NCI-H1048 (cell line): ENCODE results near the gene PIGX.
A peak's percentile ranks its signal among the peaks of the same experiment; 100 is the strongest.
"Not testable (repeated sequence)": the region's sequence is repeated elsewhere in the genome, so short reads cannot be mapped to it uniquely, and the experiment has no call there.

Experiments
- DNase-seq: peaks from one replicate; lab custom pipeline; 2025; lab: John Stamatoyannopoulos, UW

Gene PIGX

DNA sequence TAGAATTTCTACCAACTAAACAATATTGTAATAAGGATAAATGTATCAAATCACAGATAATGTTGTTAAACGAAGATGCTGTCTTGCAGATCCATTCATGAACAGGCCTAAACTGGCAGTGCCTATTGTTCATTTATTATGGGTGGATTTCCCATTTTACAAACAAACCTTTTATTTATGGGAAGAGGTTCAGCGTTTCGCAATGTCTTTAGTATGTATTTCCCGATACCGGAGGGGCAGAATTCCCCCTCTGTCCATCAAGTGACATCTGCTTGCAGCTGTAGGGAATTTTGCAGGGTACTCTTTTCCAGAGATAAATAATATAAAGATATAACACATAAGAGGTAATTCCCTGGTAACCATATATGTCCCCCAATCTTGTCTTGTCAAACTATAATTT lies 5.8 kb upstream of the PIGX start:
- DNase-seq, result no peak

DNA sequence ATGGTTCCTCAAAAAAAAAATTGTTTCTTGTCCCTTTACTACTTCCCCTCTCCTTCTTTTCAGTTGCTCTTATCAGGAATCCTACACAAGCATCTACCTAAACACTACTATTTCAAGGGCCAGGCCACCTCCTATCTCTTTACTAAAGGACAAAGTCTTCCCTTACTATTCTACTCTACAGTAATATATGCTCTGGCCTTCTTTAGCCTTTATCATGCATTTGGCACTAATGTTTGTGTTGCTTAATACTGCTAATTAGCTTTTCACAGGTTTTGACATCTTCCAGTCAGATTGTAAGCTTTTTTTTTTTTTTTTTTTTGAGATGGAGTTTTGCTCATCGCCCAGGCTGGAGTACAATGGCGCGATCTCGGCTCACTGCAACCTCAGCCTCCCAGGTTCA lies 5.4 kb upstream of the PIGX start:
- DNase-seq, result no peak

DNA sequence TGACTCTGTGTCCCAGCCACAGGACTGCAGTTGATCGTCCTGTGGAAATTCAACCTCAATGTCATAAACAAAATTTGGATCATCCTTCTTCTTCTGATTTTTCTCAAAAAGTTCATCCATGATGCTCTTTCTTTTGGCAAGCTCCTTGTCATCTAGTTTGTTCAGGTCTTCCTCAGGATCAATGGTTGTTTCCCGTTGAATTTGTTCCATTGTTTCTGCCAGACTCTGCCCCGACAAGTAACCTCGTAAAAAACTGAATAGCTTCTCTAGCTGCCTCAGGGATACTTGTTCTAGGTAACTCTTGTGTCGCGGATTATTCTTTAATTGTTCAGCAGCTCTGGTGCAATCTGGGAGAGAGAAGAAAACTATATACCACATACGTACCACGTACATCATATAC lies 4.6 kb upstream of the PIGX start:
- no peak for DNase-seq

DNA sequence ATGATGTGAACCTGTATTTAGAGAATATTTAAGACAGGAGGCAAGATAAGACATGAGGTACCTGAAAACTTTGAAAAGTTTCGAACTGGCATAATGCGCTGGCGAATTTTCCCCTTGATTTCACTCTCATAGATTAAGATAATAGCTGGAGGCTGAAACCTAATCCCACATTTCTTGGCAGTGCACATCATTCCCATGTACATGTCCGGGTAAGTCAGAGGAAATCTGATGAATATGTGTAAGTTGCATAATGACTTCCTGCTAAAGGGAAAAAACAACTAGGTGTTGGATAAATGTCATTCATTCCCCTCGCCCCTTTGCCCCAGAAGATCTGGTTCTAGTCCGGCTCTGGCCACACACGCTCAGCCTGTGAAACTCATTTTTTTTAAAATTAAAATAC lies 3.7 kb upstream of the PIGX start:
- no peak for DNase-seq

DNA sequence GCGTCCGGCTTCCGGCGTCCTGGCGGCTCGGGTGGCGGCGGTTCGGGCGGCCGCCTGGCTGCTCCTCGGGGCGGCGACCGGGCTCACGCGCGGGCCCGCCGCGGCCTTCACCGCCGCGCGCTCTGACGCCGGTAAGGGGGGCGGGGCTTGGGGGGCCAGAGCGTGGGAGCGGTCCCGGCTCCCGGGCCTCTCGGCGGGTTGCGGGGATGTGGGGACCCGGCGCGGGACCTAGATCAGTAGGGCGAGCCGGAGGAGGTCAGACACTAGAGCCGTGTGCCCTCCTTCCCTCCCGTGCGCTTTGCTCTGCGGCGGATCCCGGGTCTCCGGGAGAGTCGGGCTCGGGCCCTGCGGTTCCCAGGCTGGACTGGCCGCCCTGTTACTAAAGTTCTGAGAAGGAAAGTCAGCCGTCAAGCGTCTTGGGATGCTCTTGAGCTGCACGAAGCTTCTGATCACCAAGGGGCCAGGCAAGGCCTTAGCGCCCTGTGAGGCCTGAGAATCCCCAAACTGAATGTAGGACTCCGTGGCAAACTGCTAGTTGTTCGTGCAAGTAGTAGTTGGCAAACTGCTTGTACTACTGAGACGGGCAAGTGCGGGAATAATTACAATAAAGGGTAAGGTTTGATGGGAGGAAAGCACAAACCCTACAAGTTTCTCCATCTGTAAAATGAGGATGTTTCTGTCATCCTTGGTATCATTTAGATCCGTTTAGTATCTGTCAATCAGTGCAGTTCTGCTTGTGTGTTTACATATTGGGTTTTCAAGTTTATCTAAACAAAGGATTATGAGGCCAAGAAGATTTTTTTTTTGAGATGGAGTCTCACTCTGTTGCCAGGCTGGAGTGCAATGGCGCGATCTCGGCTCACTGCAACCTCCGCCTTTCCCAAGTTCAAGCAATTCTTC lies 587 bp downstream of the PIGX start:
- DNase-seq, result no peak

DNA sequence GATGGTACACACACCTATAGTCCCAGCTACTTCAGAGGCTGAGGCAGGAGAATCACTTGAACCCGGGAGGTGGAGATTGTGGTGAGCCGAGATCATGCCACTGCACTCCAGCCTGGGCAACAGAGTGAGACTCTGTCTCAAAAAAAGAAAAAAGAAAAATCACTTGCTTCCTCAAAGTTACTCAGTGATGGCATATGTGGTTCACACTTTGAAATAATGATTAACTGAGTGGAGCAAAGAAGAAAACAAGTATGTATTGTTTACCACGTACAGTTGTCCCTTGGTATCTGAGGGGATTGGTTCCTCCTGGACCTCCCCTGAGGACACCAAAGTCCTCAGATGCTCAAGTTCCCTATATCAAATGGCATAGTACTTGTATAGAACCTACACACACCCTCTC lies 5.0 kb downstream of the PIGX start:
- not testable (repeated sequence) for DNase-seq

DNA sequence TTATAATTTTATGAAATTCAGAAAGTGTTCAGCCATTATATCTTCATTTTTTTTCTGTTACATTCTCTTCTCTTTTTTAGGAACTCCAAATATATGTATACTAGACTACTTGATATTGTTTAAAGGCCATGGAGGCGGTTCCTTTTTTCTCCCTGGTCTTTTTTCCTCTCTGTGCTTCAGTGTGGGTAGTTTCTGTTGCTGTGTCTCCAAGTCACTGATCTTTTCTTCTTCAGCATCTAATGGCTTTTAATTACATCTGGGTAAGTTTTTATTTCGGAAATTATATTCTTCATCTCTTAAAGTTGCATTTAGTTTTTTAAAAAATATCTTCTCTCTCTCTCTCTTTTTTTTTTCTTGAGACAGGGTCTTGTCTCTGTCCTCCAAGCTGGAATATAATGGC lies 8.9 kb downstream of the PIGX start:
- no peak for DNase-seq

DNA sequence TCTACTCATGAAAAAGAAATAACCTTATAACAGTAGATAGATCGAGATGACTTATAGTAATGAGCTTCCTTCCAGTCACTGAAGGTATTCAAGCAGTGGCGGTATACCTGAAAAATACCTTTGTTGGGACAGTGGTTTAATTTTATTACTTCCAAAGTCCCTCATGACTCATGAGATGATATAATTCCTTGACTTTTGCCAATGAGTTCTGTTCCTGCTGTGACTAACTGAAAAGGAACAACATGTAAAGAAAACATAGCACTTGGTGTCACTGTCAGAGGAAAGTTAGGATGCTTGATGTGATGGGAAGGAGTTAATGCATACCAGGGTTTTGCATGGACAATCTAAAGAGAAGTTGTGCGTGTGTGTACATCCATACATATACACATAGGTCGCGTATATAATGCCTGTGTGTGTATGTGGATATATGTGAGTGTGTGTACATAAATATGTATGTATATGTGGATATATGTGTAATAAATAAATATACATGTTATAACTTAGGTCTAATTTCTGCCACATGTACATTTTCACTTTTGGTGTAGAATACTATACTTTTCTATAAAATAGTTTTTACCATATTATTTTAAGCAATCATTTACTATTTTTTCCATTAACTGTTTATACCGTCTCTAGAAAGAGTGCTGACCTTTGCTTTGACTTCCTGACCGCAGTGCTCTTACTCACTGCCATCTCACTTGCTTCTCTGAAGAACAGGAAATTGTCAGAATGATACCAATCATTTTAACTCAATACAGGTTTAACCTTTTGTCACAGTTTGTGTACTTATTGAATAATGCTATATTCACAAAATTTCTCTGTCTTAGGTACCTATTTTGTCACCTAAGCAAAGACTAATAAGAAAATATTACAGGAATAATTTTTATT lies 14.9 kb downstream of the PIGX start:
- DNase-seq, result no peak

DNA sequence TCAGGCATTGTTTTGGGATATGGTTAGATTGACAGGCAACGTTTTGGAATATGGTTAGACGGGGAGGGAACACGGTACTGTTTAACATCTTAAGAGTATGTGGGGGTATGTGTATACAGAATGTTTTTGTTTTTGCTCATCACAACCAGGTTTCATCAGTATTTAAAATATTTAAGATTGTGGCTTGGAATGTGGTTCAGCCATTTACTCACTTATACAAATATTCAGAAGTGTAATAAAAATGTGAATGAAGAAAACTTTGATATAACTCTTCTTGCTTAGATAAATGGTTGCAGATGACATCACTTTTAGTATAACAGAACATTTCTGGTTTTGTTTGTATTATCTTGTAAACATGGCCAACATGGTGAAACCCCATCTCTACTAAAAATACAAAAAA lies 23.6 kb downstream of the PIGX start:
- DNase-seq, result no peak

DNA sequence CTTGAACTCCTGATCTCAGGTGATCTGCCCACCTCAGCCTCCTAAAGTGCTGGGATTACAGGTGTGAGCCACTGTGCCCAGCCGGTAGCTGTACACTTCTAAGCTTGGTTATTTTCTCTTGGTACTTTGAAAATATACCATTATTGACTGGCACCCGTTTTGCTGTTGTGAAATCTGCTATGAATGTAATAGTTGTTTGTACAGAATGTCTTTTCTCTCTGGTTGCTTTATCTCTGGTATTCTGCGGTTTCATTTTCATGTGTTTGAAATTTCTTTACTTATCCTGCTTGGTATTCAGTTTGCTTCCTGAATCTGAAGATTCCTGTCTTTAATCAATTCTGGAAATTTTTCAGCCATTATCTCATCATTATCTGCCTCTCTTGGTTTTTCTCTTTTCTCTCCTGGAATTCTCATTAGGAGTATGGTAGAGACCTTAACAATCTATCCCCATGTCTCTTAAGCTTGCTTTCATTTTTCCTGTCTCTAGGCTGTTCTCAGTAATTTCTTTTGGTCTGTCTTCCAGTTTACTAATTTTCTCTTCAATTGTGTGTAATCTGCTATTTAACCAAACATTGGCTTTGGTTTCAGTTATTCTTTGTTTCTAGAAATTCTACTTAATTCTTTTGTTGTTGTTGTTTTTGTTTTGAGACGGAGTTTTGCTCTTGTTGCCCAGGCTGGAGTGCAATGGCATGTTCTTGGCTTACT lies 24.6 kb downstream of the PIGX start:
- DNase-seq, result no peak

DNA sequence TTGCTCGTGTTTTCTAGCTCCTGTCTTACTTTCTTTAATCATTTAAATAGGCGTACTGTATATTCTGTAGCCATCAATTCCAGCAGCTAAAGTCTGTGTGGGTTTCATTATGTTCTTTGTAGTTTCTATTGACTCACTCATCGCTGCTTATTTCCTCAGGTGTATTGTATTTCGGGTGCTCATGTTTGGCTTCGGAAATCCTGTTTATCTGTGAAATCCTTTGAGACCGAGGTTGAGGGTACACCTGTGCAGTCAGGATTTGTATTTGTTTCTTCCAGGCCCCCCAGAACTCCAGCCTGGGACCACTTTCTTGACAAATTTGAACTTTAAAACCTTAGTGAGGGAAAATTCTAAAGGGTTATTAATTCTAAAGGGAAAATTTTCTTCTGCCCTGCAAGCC lies 25.5 kb downstream of the PIGX start:
- no peak for DNase-seq

DNA sequence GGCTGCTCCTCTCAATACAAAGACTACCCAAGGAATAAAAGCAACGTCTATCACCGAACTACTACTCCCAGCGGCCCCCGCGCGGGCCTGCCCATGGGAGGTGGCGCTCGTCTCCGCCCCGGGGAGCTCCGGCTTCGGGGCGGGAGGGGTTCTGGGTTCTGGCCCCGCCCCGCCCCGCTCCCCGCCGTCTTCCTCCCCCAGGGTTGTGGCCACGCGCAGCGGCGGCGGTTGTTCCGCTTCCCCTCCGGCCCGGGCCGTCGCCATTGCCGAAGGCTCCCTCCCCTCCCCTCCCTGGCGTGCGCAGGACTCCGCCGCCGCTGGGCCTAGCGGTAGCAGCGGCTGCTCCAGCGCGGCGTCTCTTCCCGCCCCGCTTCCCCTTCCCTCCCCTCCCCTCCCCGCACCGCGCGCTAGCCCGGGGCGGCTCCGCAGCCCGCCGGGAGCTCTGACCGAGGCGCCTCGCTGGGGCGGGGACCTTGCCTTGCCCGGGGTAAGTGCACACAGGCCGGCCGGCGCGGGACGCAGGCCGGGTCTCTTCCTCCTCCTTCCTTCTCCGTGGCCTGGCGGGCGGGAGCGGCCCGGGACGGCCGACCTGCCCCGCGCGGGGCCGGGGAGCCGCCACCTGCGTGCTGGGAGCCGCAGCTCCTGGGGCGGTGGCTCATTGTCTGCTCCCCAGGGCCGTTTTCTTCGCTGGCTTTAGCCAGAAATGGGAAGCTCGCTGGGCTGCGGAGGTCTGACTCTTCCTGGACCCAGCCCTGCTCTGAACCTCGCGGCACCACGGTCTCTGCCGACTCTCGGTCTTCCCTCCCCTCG lies 27.7 kb downstream of the PIGX start, which contains the start of gene PAK2:
Gene PAK2 (plus strand): TSS at position 187 of the 810 bp plus-strand sequence. CDS start 42,790 bp downstream, outside the sequence.
- peak; percentile 34 for DNase-seq

DNA sequence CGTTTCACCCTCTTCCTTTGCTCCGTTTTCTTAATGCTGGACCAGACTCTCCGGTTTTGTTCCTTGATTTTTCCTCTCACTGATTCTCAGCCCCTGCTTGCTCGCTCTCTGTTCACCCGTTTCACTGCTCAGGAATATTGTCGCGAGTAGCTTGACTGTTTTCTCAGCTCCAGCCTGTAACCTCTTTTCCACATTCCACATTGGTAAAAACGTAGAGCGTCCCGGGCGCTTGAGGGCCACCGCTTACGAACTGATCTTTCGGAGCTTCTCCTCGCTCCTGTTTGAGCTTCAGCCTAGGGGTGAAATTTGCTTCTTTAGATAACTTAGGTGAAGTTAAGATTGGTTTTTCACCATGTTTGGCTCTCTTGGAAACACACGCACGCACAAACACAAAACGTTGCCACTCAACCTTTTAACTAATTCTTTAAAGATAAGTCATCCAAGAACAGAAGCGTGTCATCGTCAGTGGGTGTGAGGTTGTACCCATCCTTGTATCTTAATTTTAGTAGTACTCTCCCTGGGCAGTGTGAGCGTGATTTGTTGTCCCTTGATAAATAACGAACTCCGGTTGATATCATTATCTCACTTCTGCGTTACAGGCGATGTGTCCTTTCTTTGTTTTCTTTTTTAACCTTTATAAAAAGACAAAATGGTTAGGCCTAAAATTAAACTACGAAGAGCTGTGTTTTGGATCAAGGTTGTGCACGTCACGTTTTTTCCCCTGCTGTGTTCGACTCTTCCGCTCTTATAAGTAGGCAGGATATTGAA lies 28.5 kb downstream of the PIGX start:
- DNase-seq, result no peak

DNA sequence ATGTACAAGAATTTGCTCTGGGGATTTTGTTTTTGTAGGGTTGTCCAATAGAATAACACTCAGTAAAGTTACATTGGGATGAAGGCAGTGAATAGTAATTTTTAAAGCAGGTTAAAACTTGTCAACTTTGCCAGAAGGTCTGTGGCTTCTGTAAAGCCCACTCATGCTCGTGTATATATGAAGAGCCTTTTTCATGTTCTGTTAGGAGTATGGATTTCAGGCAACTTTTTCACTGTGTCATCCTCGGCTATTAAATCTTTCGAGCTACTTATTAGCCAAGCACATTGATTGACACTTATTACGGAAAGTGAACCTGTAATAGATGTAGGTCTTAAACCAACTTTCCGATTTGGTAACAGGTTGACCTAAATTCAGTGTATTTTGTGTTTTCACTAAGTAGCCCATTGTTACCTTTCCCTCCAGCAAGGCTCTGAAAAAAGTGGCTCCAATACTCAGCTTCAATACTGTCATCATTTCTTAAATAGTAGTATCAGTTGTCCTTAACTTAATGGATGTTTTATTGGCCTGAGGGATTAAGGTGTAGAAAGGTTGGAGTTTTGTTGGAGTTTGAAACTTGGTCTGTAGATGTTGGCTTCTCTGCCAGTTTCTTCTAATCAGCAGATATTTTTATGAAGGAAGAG lies 29.2 kb downstream of the PIGX start:
- no peak for DNase-seq

DNA sequence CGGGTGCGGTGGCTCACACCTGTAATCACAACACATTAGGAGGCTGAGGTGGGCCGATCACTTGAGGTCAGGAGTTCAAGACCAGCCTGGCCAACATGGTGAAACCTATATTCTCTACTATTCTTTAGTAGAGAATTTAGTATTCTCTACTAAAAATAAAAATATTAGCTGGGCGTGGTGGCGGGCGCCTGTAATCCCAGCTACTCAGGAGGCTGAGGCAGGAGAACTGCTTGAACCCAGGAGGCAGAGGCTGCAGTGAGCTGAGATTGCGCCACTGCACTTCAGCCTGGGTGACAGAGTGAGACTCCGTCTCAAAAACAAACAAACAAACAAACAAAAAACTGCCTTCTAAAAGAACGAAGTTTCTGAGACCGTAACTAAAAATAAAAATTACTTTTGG lies 31.4 kb downstream of the PIGX start:
- not testable (repeated sequence) for DNase-seq

DNA sequence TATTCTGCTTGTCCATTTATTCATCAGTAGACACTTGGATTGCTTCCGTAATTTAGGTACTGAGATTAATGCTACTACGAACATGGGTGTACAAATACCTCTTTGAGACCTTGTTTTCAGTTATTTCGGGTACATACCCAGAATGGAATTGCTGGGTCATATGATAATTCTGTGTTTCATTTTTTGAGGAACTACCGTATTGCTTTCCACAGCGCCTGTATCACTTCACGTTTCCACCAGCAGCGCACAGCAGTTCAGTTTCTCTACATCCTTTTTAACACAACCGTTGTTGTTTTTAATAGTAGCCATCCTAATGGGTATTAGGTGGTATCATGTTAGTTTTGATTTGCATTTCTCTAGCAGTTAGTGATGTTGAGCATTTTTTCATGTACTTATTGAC lies 36.9 kb downstream of the PIGX start:
- DNase-seq, result no peak

DNA sequence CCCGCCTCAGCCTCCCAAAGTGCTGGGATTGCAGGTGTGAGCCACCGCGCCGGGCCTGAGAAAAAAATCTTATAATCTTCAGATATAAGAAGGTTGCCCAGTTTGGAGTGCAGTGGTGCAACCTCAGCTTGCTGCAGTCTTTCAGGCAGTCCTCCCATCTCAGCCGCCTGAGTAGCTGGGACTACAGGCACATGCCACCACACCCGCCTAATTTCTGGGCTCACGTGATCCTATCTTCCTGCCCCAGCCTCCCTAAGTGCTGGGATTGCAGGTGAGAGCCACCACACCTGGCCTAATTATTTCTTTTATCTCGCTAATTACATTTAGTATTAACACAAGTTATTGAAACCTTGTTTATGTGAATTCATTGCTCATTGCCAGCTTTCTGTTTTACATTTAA lies 41.0 kb downstream of the PIGX start:
- DNase-seq, result no peak

DNA sequence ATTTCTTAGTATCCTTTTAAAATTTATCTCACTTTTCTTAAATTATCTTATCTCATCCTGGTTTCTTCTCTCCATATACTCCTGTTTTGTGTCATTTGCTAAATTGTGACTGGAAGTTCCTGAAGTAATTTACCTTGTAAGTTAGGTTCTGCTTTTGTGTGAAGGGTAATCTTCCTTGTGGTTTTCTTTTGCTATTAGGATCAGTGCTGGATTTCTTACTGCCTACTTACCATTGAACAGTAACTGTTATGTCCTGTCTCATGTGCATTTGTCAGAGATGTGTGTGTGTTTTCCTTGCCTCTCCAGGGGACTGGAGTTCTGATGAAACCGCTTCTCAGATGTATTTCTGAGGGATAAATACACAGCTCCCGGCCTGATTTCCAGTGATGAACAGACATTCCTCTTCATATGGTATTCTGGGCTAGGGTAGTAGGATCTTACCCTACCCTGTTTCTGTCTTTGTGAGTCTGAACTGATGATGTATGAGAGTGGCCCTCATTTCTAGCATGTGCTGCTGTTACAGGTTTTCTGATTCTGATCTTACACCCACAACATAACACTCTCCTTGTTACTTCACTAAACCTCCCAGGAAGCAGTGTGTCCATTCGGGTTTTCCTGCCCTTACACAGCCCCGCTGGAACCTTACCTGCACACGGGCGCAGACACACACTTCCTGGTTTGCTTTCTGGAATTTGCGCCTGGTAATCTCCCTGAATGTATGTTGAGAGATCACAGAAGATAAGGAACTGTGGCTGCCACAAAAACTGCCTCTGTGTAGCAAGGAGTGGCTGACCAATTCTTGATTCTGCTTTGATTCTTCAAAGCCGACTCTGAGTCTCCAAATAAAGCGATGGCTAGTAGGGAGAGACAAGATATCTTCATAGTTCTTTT lies 42.2 kb downstream of the PIGX start:
- no peak for DNase-seq

DNA sequence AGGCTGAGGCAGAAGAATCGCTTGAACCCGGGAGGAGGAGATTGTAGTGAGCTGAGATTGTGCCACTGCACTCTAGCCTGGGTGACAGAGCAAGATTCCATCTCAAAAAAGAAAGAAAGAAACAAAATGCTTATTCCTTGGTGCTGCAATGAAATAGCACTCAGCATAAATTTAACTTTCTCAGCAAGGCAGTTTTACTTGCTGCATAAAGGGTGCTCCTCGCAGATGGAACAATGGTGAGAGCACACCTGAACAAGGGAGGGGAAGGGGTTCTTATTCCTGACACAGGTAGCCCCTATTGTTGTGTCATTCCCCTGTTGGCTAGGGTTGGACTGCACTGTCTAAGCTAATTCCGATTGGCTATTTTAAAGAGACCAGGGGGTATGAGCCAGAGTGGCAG lies 44.6 kb downstream of the PIGX start:
- DNase-seq, result no peak
